HG02840 (cell line): Measurements from ENCODE around the gene BSCL2.
"Not testable (repeated sequence)": the region's sequence is repeated elsewhere in the genome, so short reads cannot be mapped to it uniquely, and the experiment has no call there.

Experiments used
- ATAC-seq: cut with Tn5 transposase; IDR thresholded peaks from one replicate; pipeline ENCODE4 v1.9.1; 2021; ENCODE audit warnings: mild to moderate bottlenecking, moderate library complexity, moderate number of reproducible peaks; ENCODE audit not compliant: unreplicated experiment, low FRiP score

BSCL2 gene

GRCh38 chr11:62665075-62665598, 42.1 kb downstream of the BSCL2 start, which contains the start of the genes C11orf98 and CSKMT:
Gene C11orf98, minus strand, starts transcription at chr11:62665210. Its CDS starts 41 bp downstream, at chr11:62665169.
Gene CSKMT, plus strand, starts transcription at chr11:62665312. Its CDS starts 568 bp downstream, at chr11:62665880.
- ATAC-seq: peak; percentile 80

- no peak for ATAC-seq
These were observed 42.7 kb downstream of the BSCL2 start for GRCh38 chr11:62664405-62665074.

GRCh38 chr11:62656796-62657429, 50.3 kb downstream of the BSCL2 start:
- ATAC-seq: no peak

- no peak for ATAC-seq
These were observed 52.9 kb downstream of the BSCL2 start for GRCh38 chr11:62654297-62654696.

GRCh38 chr11:62652161-62653006, 54.8 kb downstream of the BSCL2 start:
- ATAC-seq: peak; percentile 16

GRCh38 chr11:62650283-62650682, 56.9 kb downstream of the BSCL2 start:
- not testable (repeated sequence) for ATAC-seq

- ATAC-seq: no peak
These were observed 57.7 kb downstream of the BSCL2 start for GRCh38 chr11:62649486-62649885.

- no peak for ATAC-seq
These were observed 58.3 kb downstream of the BSCL2 start for GRCh38 chr11:62648967-62649364.

- ATAC-seq: no peak
These were observed 58.8 kb downstream of the BSCL2 start for GRCh38 chr11:62648185-62648966.

GRCh38 chr11:62647609-62648005, 59.6 kb downstream of the BSCL2 start:
- no peak for ATAC-seq

- no peak for ATAC-seq
These were observed 60.2 kb downstream of the BSCL2 start for GRCh38 chr11:62646825-62647608.

GRCh38 chr11:62645946-62646824, 61.0 kb downstream of the BSCL2 start, which contains the start of gene GANAB:
Gene GANAB, minus strand, starts transcription at chr11:62646613. Its CDS starts 14 bp downstream, at chr11:62646599.
- peak; percentile 87 for ATAC-seq

- ATAC-seq: no peak
These were observed 61.6 kb downstream of the BSCL2 start for GRCh38 chr11:62645671-62645945.

GRCh38 chr11:62644220-62644619, 63.0 kb downstream of the BSCL2 start:
- ATAC-seq: no peak
